Measurements from ENCODE around the gene CDPF1. TPM values are rescaled to one million over a fixed set of nuclear protein-coding genes. Genes with fewer than 3 reads are reported as not detected.

CDPF1 gene
- total RNA-seq, 2 experiments from 2014 or later, result 1.6 to 2.6 TPM

DNA sequence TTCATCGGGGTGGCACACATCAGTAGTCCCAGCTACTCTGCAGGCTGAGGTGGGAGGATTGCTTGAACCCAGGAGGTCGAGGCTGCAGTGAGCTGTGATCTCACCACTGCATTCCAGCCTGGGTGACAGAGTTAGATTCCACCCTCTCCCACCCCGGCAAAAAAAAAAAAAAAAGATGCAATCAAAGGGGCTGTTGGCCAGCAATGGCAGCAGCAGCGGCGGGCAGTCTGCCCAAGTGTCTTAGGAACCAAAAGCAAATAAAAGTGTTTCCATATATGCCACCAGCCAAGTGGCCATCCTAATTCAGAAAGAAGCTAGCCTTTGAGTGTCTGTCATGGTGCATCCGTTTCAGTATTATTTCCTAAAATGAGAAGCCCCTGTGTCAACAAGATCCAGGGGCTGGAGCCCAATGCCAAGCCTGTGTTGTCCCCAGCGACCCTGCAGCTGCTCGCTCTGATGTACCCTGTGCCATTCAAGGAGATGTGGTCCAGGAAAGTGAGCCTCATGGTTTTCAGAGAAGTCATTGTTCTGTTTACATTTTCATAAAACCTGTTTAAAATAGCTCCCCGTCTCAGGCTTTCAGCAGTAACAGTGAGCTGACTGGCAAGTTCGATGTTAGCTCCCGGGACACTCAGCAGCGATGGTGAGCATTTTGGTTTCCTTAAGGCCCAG is 12.5 kb downstream of the CDPF1 start:
- Histone ChIP-seq H3K4me1 (ENCODE audit: insufficient read depth, low read length) (peaks cover 22% of the 10 kb centered on the region), H3K36me3 (ENCODE audit: insufficient read depth, low read length) (peaks cover 18% of the 10 kb centered on the region), H3K9me3 (ENCODE audit: control insufficient read depth in 1 of 2, insufficient read depth in 1 of 2, low read length in 2 of 2) (peaks cover 0 to 13% of the 10 kb centered on the region in 2 experiments), H3K27ac (ENCODE audit: low read depth in 1 of 2, low read length in 2 of 2) (no peak overlapping the region), H3K27me3 (ENCODE audit: control insufficient read depth in 1 of 2, insufficient read depth in 2 of 2, low read length in 2 of 2) (no peaks in the 10 kb centered on the region), H3K4me3 (ENCODE audit: low read length) (no peak overlapping the region)
- DNase-seq, result no peak
- CTCF ChIA-PET, result no interaction called here
- TF ChIP-seq, protein P1, sequence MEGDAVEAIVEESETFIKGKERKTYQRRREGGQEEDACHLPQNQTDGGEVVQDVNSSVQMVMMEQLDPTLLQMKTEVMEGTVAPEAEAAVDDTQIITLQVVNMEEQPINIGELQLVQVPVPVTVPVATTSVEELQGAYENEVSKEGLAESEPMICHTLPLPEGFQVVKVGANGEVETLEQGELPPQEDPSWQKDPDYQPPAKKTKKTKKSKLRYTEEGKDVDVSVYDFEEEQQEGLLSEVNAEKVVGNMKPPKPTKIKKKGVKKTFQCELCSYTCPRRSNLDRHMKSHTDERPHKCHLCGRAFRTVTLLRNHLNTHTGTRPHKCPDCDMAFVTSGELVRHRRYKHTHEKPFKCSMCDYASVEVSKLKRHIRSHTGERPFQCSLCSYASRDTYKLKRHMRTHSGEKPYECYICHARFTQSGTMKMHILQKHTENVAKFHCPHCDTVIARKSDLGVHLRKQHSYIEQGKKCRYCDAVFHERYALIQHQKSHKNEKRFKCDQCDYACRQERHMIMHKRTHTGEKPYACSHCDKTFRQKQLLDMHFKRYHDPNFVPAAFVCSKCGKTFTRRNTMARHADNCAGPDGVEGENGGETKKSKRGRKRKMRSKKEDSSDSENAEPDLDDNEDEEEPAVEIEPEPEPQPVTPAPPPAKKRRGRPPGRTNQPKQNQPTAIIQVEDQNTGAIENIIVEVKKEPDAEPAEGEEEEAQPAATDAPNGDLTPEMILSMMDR (IDR thresholded peaks at IDR 0.05), result no peak
- peaks cover 19% of the 10 kb centered on the region for H3K4me1 Mint-ChIP-seq (ENCODE audit: low read depth)
- H3K27me3 Mint-ChIP-seq, result no peaks in the 10 kb centered on the region
- H3K9me3 Mint-ChIP-seq, result no peaks in the 10 kb centered on the region
- peaks cover 13% of the 10 kb centered on the region for H3K36me3 Mint-ChIP-seq (ENCODE audit: low read depth)
- POLR2A ChIA-PET, result interaction anchor here (0.6 kb wide), 1 partner anchor 183 kb away, joined by 3 read pairs; no protein-coding TSS in a partner anchor
- intact Hi-C loops (cut with DNase I, micrococcal nuclease), result no loop called here
- no peak overlapping the region for H3K27ac Mint-ChIP-seq
- no peak for ATAC-seq (ENCODE audit: poor library complexity)
- H3K4me3 Mint-ChIP-seq, result no peak overlapping the region

DNA sequence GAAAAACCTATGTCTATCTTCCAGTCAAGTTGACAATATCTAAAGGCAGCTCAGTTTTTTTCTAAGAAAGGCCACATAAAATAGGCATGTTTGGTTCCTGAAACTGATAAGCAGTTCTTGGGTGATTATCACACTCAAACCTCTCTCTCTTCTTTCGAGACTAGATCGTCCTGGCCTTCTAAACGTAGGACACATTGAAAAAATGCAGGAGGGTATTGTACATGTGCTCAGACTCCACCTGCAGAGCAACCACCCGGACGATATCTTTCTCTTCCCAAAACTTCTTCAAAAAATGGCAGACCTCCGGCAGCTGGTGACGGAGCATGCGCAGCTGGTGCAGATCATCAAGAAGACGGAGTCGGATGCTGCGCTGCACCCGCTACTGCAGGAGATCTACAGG is 15.1 kb downstream of the CDPF1 start:
- TF ChIP-seq, protein P1 (IDR thresholded peaks at IDR 0.05), result no peak
- intact Hi-C loops (cut with DNase I, micrococcal nuclease), result no loop called here
- Mint-ChIP-seq H3K9me3 (no peaks in the 10 kb centered on the region), H3K4me3 (no peak overlapping the region), H3K4me1 (ENCODE audit: low read depth) (peaks cover 12% of the 10 kb centered on the region), H3K27me3 (no peaks in the 10 kb centered on the region), H3K36me3 (ENCODE audit: low read depth) (peaks cover 13% of the 10 kb centered on the region), H3K27ac (no peak overlapping the region)
- peaks cover 11% of the 10 kb centered on the region for H3K4me1 ChIP-seq (ENCODE audit: insufficient read depth, low read length)
- peaks cover 0 to 13% of the 10 kb centered on the region in 2 experiments for H3K9me3 ChIP-seq (ENCODE audit: control insufficient read depth in 1 of 2, insufficient read depth in 1 of 2, low read length in 2 of 2)
- DNase-seq (no peak), ATAC-seq (ENCODE audit: poor library complexity) (no peak)
- ChIA-PET CTCF (no interaction called here), POLR2A (no interaction called here)
- H3K27me3 ChIP-seq (ENCODE audit: control insufficient read depth in 1 of 2, insufficient read depth in 2 of 2, low read length in 2 of 2), result no peaks in the 10 kb centered on the region
- H3K27ac ChIP-seq (ENCODE audit: low read depth in 1 of 2, low read length in 2 of 2), result no peak overlapping the region
- peaks cover 22% of the 10 kb centered on the region for H3K36me3 ChIP-seq (ENCODE audit: insufficient read depth, low read length)
- no peak overlapping the region for H3K4me3 ChIP-seq (ENCODE audit: low read length)

DNA sequence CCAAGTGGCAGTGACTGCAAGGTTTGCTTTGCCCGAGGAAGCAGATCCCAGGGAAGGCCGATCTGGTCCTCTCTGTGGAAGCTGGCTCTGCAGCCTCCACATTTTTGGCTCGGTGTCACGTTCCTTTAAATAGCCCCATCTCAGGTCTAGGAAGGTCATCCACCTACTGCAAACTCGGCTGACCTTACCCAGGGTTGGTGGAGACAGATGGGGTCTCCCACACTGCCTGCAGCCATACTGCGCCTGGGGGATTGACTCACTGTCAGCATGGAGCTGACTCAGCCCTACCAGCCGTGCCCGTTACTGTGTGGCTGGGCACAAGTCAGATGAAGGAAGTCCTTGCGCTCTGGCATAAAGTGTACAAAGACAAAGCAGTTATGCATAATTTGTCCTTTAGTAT is 16.9 kb downstream of the CDPF1 start:
- peaks cover 12% of the 10 kb centered on the region for H3K36me3 Mint-ChIP-seq (ENCODE audit: low read depth)
- ATAC-seq (ENCODE audit: poor library complexity) (no peak), DNase-seq (peak in 2 of 14 experiments; percentile 14 to 34)
- no peaks in the 10 kb centered on the region for H3K4me1 Mint-ChIP-seq (ENCODE audit: low read depth)
- Histone ChIP-seq H3K36me3 (ENCODE audit: insufficient read depth, low read length) (peaks cover 22% of the 10 kb centered on the region), H3K4me1 (ENCODE audit: insufficient read depth, low read length) (no peaks in the 10 kb centered on the region), H3K27ac (ENCODE audit: low read depth in 1 of 2, low read length in 2 of 2) (no peak overlapping the region), H3K9me3 (ENCODE audit: control insufficient read depth in 1 of 2, insufficient read depth in 1 of 2, low read length in 2 of 2) (peaks cover 0 to 8% of the 10 kb centered on the region in 2 experiments), H3K4me3 (ENCODE audit: low read length) (no peak overlapping the region), H3K27me3 (ENCODE audit: control insufficient read depth in 1 of 2, insufficient read depth in 2 of 2, low read length in 2 of 2) (no peaks in the 10 kb centered on the region)
- POLR2A ChIA-PET, result no interaction called here
- CTCF ChIA-PET, result no interaction called here
- TF ChIP-seq, protein P1 (IDR thresholded peaks at IDR 0.05), result no peak
- intact Hi-C loops (cut with DNase I, micrococcal nuclease), result no loop called here
- H3K27me3 Mint-ChIP-seq, result no peaks in the 10 kb centered on the region
- H3K4me3 Mint-ChIP-seq, result no peak overlapping the region
- no peak overlapping the region for H3K27ac Mint-ChIP-seq
- H3K9me3 Mint-ChIP-seq, result no peaks in the 10 kb centered on the region
